Heart right ventricle (tissue), 16 donors: ENCODE results near the gene SLC11A1. TPM values are rescaled to one million over a fixed set of nuclear protein-coding genes. Genes with fewer than 3 reads are reported as not detected.

Experiments
- ATAC-seq, 8 donors: fragments of 200-7000 bp; cut with Tn5 transposase; one replicate each; pipeline ENCODE4 v1.9.1; 2020; ENCODE audit warnings: mild to moderate bottlenecking in 8 of 8, moderate library complexity in 8 of 8, moderate number of reproducible peaks in 1 of 8
- DNase-seq, 2 donors: peaks; one replicate each; pipeline ENCODE4 v3.0.0-alpha.2; 2020
- H3K27ac ChIP-seq, 10 donors: fragments of 200-600 bp; sonication (generic) in 2 of 10; one replicate each; pipeline versions ENCODE4 v1.5.0 to v1.8.0; 2020 to 2022; ENCODE audit warnings: mild to moderate bottlenecking in 3 of 10
- H3K27me3 ChIP-seq, 7 donors: fragments of 200-600 bp; one replicate each; pipeline ENCODE4 v1.8.0; 2021 to 2022; ENCODE audit warnings: mild to moderate bottlenecking in 2 of 7
- H3K36me3 ChIP-seq, 9 donors: fragments of 200-600 bp; sonication (generic) in 1 of 9; one replicate each; pipeline versions ENCODE4 v1.5.0 to v1.8.0; 2020 to 2022; ENCODE audit warnings: mild to moderate bottlenecking in 2 of 9
- H3K4me1 ChIP-seq, 9 donors: fragments of 200-600 bp; sonication (generic) in 1 of 9; one replicate each; pipeline versions ENCODE4 v1.5.0 to v1.8.0; 2020 to 2022; ENCODE audit warnings: mild to moderate bottlenecking in 4 of 9
- H3K4me3 ChIP-seq, 10 donors: fragments of 200-600 bp; sonication (generic) in 2 of 10; one replicate each; pipeline versions ENCODE4 v1.5.0 to v1.8.0; 2020 to 2022; ENCODE audit warnings: mild to moderate bottlenecking in 7 of 10, moderate library complexity in 2 of 10
- H3K9me3 ChIP-seq, 11 donors: fragments of 200-600 bp in 10 of 11; sonication (generic) in 2 of 11; one replicate each; pipeline versions ENCODE4 v1.5.0 to v1.8.0; 2013 to 2022; ENCODE audit warnings: mild to moderate bottlenecking in 2 of 11, control low read depth in 1 of 11, moderate library complexity in 1 of 11
- CTCF ChIP-seq, 9 donors: fragments of 200-600 bp; sonication (generic) in 2 of 9; IDR thresholded peaks; one replicate each; pipeline versions ENCODE4 v1.5.0 to v1.8.0; 2021 to 2022; ENCODE audit warnings: antibody characterized with exemption in 9 of 9, mild to moderate bottlenecking in 5 of 9, moderate library complexity in 1 of 9
- WGBS, 2 donors: extraction: QIAGEN DNeasy Blood & Tissue Kit; methylation state at CpG; one replicate each; pipeline ENCODE4 v1.1.7; 2013; ENCODE audit warnings: inconsistent platforms in 1 of 2; 5-methylcytosine and 5-hydroxymethylcytosine counted together
- intact Hi-C, 10 donors: fragments of 100-400 bp; cut with DNase I; formaldehyde crosslinking; loops; one replicate each; pipeline versions ENCODE4 v1.11.1 to v1.14.2; 2022
- polyA plus RNA-seq, 2 donors: library from polyadenylated mRNA; stranded (reverse); fragments of 200-250 nt; gene quantifications; one replicate each; pipeline ENCODE4 v1.2.3, GENCODE V29; 2013
- total RNA-seq, 10 donors: library from RNA; stranded (reverse); fragmentation: NEBNext Ultra II Directional in 3 of 10; extraction: Animal tissue kit (Norgen Biotek cat#: 25700) in 3 of 10; gene quantifications; one replicate each; pipeline versions ENCODE4 v1.2.1 to v1.2.4, GENCODE V29; 2021 to 2023
- donor health status: Arrhythmogenic right ventricular cardiomyopathy.
- donor health status: ischemic (EF 13 %, LVEDD 7.1; RV severe dilation, severe dysfunction).
- donor health status: healthy with polysubstance abuse.
- donor health status: DM: no; HTN: yes; CAD: no.
- donor health status: DM: no; HTN: no; CAD: no.
- donor health status: ischemic (EF 25% LVEDD 6.9; RV normal size, moderate dysfunction).
- donor health status: ischemic (EF 25% LVEDD 5.7; RV mildly dilated, moderate dysfunction).
- donor health status: healthy.
- donor health status: DM: yes; HTN: yes; CAD: no.
- donor health status: Ischemic cardiomyopathy.
- donor health status: ischemic (EF 35%, LVEDD 5.7; RV mildly dilated, moderate dysfunction).
- donor health status: nonischemic (EF 11% LVEDD 7.7; RV severe dilation, severe dysfunction).
- donor health status: DM: yes; HTN: yes; CAD: no.
- donor health status: PGD.
- donor health status: ischemic (EF 29% LVEDD 5.4; RV normal size, mild dysfunction).
- donor health status: nonischemic (EF 23%, LVEDD 6.1; RV moderate dilation, normal function).

Gene SLC11A1
- total and polyA plus RNA-seq, 12 donors, result 0.64 to 9.1 (median 4.4) TPM

- ATAC-seq, result peak in 1 of 8 donors; percentile 32
- intact Hi-C loops, result loop anchor here in 2 of 10 donors (10.0 kb wide), 1 partner anchor 225 kb away; no protein-coding TSS in a partner anchor
- H3K4me1 ChIP-seq, result no peaks in the 10 kb centered on the region
Measured at GRCh38 chr2:218419630-218420216, 37.6 kb downstream of the SLC11A1 start.

GRCh38 chr2:218421027-218421426 is 39.0 kb downstream of the SLC11A1 start:
- Histone ChIP-seq H3K36me3 (no peaks in the 10 kb centered on the region), H3K4me1 (no peaks in the 10 kb centered on the region), H3K27ac (no peak overlapping the region), H3K9me3 (no peaks in the 10 kb centered on the region), H3K4me3 (no peak overlapping the region), H3K27me3 (no peaks in the 10 kb centered on the region)
- DNase-seq, result no peak
- no peak for TF ChIP-seq CTCF (IDR thresholded peaks at IDR 0.05)
- intact Hi-C loops, result no loop called here
- no peak for ATAC-seq
- 80 to 93% methylated on average over 2 of the region's 2 CpGs for whole genome bisulfite sequencing, 2 donors

More at GRCh38 chr2:218419630-218420216, 37.6 kb downstream of the SLC11A1 start:
- WGBS, 2 donors, result 75 to 76% methylated on average over 7 of the region's 7 CpGs
- H3K27ac ChIP-seq, result no peak overlapping the region
- H3K36me3 ChIP-seq, result no peaks in the 10 kb centered on the region
- H3K9me3 ChIP-seq, result no peaks in the 10 kb centered on the region
- H3K4me3 ChIP-seq, result no peak overlapping the region
- no peak for DNase-seq
- no peak for TF ChIP-seq CTCF (IDR thresholded peaks at IDR 0.05)
- no peaks in the 10 kb centered on the region for H3K27me3 ChIP-seq

- no peaks in the 10 kb centered on the region for H3K9me3 ChIP-seq
- whole genome bisulfite sequencing, 2 donors, result 82 to 84% methylated on average over 9 of the region's 9 CpGs
- ATAC-seq (no peak), DNase-seq (no peak)
- no peaks in the 10 kb centered on the region for H3K36me3 ChIP-seq
- no peak overlapping the region for H3K27ac ChIP-seq
- no peak for TF ChIP-seq CTCF (IDR thresholded peaks at IDR 0.05)
- H3K27me3 ChIP-seq, result no peaks in the 10 kb centered on the region
- intact Hi-C loops, result no loop called here
- no peaks in the 10 kb centered on the region for H3K4me1 ChIP-seq
- H3K4me3 ChIP-seq, result no peak overlapping the region
Measured at GRCh38 chr2:218422403-218423086, 40.5 kb downstream of the SLC11A1 start.

GRCh38 chr2:218423584-218423983 is 41.5 kb downstream of the SLC11A1 start:
- no peak for TF ChIP-seq CTCF (IDR thresholded peaks at IDR 0.05)
- Histone ChIP-seq H3K4me3 (no peak overlapping the region), H3K36me3 (no peaks in the 10 kb centered on the region), H3K27me3 (no peaks in the 10 kb centered on the region), H3K27ac (no peak overlapping the region), H3K4me1 (no peaks in the 10 kb centered on the region), H3K9me3 (no peaks in the 10 kb centered on the region)
- intact Hi-C loops, result no loop called here
- ATAC-seq (no peak), DNase-seq (no peak)
- WGBS, 2 donors, result 85 to 92% methylated on average over 9 of the region's 9 CpGs
